Breast epithelium (tissue), 4 donors: Measurements from ENCODE around the gene PLXNA4. TPM values are rescaled to one million over a fixed set of nuclear protein-coding genes. Genes with fewer than 3 reads are reported as not detected.

Source experiments
- DNase-seq, 2 donors: peaks; one replicate each; pipeline ENCODE4 v3.0.0-alpha.2; 2019; ENCODE audit warnings: low spot score in 2 of 2
- H3K27ac ChIP-seq, 2 donors: fragments of 200-600 bp; sonication (generic) in 1 of 2; one replicate each; pipeline ENCODE4 v1.5.1; 2016 to 2019; ENCODE audit warnings: mild to moderate bottlenecking in 1 of 2
- H3K27me3 ChIP-seq, 2 donors: fragments of 200-600 bp; sonication (generic) in 1 of 2; one replicate each; pipeline versions ENCODE4 v1.5.1 to v1.6.0; 2017 to 2019; ENCODE audit warnings: control low read depth in 1 of 2, mild to moderate bottlenecking in 1 of 2
- H3K36me3 ChIP-seq: fragments of 200-600 bp; one replicate; pipeline ENCODE4 v1.5.1; 2019
- H3K4me1 ChIP-seq, 2 donors: fragments of 200-600 bp; sonication (generic); one replicate each; pipeline ENCODE4 v1.5.1; 2016 to 2019; ENCODE audit warnings: control low read depth in 1 of 2
- H3K4me3 ChIP-seq, 3 donors: fragments of 200-600 bp; sonication (generic); 1 replicate in 2 of 3; 2 replicates in 1 of 3; pipeline ENCODE4 v1.5.1; 2016 to 2019; ENCODE audit warnings: mild to moderate bottlenecking in 3 of 3, moderate library complexity in 2 of 3
- H3K9me3 ChIP-seq, 2 donors: fragments of 200-600 bp; sonication (generic) in 1 of 2; one replicate each; pipeline ENCODE4 v1.5.1; 2016 to 2019; ENCODE audit warnings: control low read depth in 1 of 2
- POLR2A ChIP-seq: fragments of 450-650 bp; IDR thresholded peaks from one replicate; pipeline ENCODE4 v1.6.1; 2016; ENCODE audit warnings: antibody characterized with exemption, mild to moderate bottlenecking, moderate library complexity
- POLR2AphosphoS5 ChIP-seq, 3 donors: sonication (generic); formaldehyde crosslinking; IDR thresholded peaks; one replicate each; pipeline ENCODE4 v1.6.1; 2017; ENCODE audit warnings: antibody characterized with exemption in 3 of 3
- intact Hi-C: fragments of 100-400 bp; cut with DNase I; formaldehyde crosslinking; loops from one replicate; pipeline ENCODE4 v1.15.1; 2023; ENCODE audit warnings: low total_unique reads
- total RNA-seq, 3 donors: library from RNA; depleted of rRNA; stranded (reverse); fragments of >200 nt; gene quantifications; one replicate each; pipeline ENCODE4 v1.1.0, GENCODE V29; 2016
- TF ChIP-seq, protein P1 (sequence below), 3 donors: fragments of 450-650 bp; IDR thresholded peaks; one replicate each; pipeline ENCODE4 v1.5.1; 2016 to 2017; ENCODE audit warnings: antibody characterized with exemption in 3 of 3, mild to moderate bottlenecking in 3 of 3, moderate library complexity in 3 of 3

PLXNA4 gene
- total RNA-seq, 3 donors from 2014 or later: 7.2 to 32.5 (median 26.2) TPM

GRCh38 chr7:132257253-132257652 lies 319.0 kb downstream of the PLXNA4 start:
- no peak overlapping the region for H3K4me3 ChIP-seq
- H3K9me3 ChIP-seq: no peaks in the 10 kb centered on the region
- DNase-seq: no peak
- H3K27me3 ChIP-seq: no peaks in the 10 kb centered on the region
- no peaks in the 10 kb centered on the region for H3K36me3 ChIP-seq
- TF ChIP-seq POLR2AphosphoS5 (IDR thresholded peaks at IDR 0.05) (no peak), POLR2A (no peak)
- TF ChIP-seq, protein P1, sequence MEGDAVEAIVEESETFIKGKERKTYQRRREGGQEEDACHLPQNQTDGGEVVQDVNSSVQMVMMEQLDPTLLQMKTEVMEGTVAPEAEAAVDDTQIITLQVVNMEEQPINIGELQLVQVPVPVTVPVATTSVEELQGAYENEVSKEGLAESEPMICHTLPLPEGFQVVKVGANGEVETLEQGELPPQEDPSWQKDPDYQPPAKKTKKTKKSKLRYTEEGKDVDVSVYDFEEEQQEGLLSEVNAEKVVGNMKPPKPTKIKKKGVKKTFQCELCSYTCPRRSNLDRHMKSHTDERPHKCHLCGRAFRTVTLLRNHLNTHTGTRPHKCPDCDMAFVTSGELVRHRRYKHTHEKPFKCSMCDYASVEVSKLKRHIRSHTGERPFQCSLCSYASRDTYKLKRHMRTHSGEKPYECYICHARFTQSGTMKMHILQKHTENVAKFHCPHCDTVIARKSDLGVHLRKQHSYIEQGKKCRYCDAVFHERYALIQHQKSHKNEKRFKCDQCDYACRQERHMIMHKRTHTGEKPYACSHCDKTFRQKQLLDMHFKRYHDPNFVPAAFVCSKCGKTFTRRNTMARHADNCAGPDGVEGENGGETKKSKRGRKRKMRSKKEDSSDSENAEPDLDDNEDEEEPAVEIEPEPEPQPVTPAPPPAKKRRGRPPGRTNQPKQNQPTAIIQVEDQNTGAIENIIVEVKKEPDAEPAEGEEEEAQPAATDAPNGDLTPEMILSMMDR (IDR thresholded peaks at IDR 0.05): no peak
- intact Hi-C loops: no loop called here
- no peaks in the 10 kb centered on the region for H3K4me1 ChIP-seq
- no peak overlapping the region for H3K27ac ChIP-seq

DNA sequence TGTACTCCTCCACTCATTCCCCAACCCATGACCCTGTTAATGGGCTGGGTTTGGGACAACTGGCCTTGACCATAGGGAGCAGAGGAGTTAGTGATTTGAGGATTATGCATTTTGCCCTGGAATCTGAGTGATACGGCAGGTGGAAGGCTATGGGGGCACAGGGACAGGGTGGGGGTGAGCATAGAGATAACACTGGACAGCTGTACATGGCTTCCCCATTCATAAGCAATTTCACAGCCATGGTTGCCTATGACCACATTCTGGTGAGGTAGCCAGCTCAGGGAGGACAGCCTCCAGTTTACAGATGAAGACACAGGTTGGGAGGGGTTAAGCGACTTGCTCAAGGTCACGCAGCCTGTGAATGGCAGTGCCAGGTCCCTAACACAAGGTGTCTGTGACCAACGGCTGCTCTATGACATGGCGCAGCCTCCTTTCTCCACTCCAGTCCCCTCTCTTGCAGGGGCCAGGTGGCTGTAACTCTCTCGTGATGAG lies 319.5 kb downstream of the PLXNA4 start:
- no peak for DNase-seq
- Histone ChIP-seq H3K4me1 (no peaks in the 10 kb centered on the region), H3K27me3 (no peaks in the 10 kb centered on the region), H3K9me3 (no peaks in the 10 kb centered on the region), H3K36me3 (no peaks in the 10 kb centered on the region), H3K4me3 (no peak overlapping the region), H3K27ac (no peak overlapping the region)
- intact Hi-C loops: no loop called here
- TF ChIP-seq, protein P1 (IDR thresholded peaks at IDR 0.05): no peak
- no peak for TF ChIP-seq POLR2A
- no peak for TF ChIP-seq POLR2AphosphoS5 (IDR thresholded peaks at IDR 0.05)

DNA sequence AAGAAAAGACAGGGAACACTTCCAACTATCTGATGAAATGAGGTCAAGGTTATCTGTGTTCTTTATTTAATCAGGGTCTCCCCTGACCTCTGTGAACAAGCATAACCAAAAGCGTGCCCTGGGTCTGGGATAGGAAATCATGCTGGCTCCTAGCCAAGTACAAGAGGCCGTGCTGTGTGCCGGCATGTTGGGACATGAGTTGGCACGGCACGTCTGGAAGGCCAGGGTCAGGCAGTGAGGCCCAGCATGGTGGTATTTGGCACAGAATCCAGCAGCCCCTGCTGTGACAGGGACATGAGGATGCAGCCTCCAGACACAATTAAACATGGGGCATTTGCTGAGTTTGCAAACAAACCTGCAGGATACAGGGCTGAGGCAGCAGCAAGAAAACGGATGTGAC lies 320.4 kb downstream of the PLXNA4 start:
- Histone ChIP-seq H3K27me3 (no peaks in the 10 kb centered on the region), H3K9me3 (no peaks in the 10 kb centered on the region), H3K36me3 (no peaks in the 10 kb centered on the region), H3K27ac (no peak overlapping the region), H3K4me1 (no peaks in the 10 kb centered on the region), H3K4me3 (no peak overlapping the region)
- no peak for DNase-seq
- intact Hi-C loops: no loop called here
- no peak for TF ChIP-seq POLR2A
- TF ChIP-seq, protein P1 (IDR thresholded peaks at IDR 0.05): no peak
- no peak for TF ChIP-seq POLR2AphosphoS5 (IDR thresholded peaks at IDR 0.05)

DNA sequence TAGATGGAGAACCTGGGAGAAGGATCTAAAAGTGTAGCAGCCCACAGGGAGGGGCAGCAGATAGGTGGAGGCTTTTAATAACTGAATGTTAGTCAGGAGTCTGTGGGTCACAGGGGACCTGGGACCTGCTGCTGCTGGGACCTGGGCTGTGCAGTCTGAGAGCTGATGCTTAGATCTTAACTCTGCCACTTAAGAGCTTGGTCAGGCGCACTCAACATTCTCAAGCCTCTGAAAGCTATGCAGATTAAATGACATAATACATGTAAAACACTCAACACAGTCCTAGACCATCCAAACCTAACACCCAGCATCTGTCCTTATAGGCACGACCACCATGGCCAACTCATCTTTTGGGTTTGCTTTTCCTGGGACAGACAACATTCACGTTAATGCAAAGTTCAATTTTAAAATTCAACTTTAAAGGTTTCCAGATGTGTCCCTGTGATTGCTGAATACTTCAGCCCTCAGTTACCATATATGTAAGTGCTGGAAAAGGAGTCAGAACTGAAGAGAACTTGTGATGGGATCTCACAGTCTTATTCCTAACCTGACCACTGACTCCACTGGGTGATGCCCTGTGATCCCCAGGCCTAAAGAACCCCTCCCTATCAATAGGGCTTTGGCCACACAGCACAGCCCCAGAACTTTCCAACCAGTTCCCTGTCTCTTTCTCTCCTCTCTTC lies 321.0 kb downstream of the PLXNA4 start:
- DNase-seq: no peak
- intact Hi-C loops: no loop called here

GRCh38 chr7:132254455-132254854 lies 321.8 kb downstream of the PLXNA4 start:
- Histone ChIP-seq H3K4me1 (peaks cover 0 to 10% of the 10 kb centered on the region in 2 donors), H3K4me3 (no peak overlapping the region), H3K36me3 (no peaks in the 10 kb centered on the region), H3K9me3 (no peaks in the 10 kb centered on the region), H3K27ac (no peak overlapping the region), H3K27me3 (no peaks in the 10 kb centered on the region)
- intact Hi-C loops: no loop called here
- DNase-seq: no peak
- TF ChIP-seq POLR2AphosphoS5 (IDR thresholded peaks at IDR 0.05): no peak
- TF ChIP-seq, protein P1 (IDR thresholded peaks at IDR 0.05): no peak
- no peak for TF ChIP-seq POLR2A

More for the DNA sequence above, 321.0 kb downstream of the PLXNA4 start:
- no peaks in the 10 kb centered on the region for H3K36me3 ChIP-seq
- H3K4me1 ChIP-seq: peaks cover 0 to 4% of the 10 kb centered on the region in 2 donors
- no peaks in the 10 kb centered on the region for H3K27me3 ChIP-seq
- no peak overlapping the region for H3K4me3 ChIP-seq
- TF ChIP-seq, protein P1 (IDR thresholded peaks at IDR 0.05): no peak
- no peak for TF ChIP-seq POLR2A
- no peak for TF ChIP-seq POLR2AphosphoS5 (IDR thresholded peaks at IDR 0.05)
- no peak overlapping the region for H3K27ac ChIP-seq
- H3K9me3 ChIP-seq: no peaks in the 10 kb centered on the region
